CD1c-positive myeloid dendritic cell (primary cell): ENCODE measurements around the gene KIAA1210.

Experiments used
- DNase-seq: peaks from one replicate; pipeline ENCODE4 v3.0.0-alpha.2; 2016; ENCODE audit errors: extremely low spot score

KIAA1210 gene

DNA sequence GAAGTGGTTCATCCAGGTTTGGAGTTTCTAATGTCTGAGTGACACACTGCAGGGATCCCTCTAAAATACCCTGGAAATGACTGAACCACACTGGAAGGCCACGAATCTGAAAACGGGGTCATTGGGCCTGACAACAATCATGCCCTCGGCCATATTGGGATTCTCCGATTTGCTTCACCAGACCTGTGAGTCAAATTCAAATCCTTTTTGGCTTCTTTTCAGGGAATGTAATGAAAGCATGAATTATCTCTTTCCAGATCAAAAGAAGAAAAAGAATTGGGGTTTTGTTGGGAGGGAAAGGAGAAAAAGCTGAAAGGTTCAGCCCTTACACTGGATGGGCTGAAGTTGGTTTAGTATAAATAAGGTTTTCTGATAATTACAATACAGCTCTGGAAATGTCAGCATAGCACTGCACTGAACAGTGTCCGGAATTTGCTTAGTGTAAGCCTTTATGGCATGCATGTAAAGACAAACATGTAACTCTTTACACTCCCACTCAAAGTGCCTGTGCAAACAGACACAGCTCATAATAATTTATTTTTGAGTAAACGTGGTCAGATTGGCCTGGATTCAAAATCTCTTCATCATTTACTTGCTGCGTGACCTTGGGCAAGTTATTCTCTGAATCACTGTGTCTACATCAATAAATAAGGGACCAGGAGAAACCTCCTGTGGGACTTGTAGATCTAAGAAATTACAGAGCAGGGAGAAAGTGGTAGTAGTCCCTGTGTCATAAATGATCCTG lies 33.4 kb downstream of the KIAA1210 start:
- DNase-seq: no peak

DNA sequence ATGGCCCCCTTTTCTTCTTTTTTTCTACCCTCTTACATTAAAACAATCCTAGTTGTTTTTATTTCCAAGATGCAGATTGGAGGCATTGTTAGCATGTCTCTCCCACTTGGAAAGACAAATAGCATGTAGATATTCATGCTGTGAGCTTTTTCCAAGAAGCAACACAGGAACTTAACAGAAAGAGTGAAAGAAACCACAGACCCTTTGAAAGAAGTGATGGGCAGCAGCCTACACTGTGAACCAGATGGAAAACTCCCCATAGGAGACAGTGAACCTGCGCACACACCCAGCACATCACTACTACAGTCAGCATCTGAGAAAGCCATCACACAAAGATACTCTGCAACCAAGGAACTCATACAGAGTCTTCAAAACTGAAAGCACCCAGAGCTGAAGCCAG lies 37.0 kb downstream of the KIAA1210 start:
- no peak for DNase-seq

DNA sequence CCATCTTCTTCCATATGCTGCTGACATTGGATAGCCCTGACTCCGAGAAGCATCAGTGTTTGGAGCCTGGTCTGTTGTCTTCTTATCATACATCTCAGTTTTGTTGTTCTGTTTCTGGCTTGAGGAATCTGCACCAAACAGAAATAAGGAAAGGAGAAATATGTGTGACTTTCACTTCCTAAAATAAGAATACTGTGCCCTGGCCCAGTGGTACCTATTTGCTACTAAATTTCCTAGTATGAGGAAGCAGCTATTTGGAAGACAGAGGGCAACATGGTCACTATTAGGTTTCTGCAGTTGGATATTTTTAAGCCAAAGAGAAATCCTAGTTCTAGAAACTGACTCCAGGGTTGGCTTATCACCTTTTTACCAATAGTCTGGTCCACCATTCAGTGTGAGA lies 38.0 kb downstream of the KIAA1210 start:
- DNase-seq: peak; percentile 42

DNA sequence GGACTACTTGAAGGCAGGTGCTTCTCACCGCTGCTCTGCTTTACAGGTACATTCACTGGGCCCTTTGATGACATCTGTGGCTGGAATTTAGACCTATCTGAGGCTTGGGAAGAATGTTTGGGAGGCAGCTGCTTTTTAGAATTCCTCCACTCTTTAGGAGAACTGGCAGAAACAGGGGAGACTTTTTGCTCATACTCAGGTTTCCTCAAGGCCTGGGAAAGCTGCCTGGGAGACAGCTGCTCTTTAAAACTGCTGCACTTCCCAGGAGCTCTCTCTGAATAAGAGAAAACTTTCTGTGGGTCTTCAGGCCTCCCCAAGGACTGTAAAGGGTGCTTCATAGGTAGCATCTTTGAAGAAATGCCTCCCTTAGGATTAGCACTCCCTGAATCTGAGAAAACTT lies 40.5 kb downstream of the KIAA1210 start:
- DNase-seq: no peak

DNA sequence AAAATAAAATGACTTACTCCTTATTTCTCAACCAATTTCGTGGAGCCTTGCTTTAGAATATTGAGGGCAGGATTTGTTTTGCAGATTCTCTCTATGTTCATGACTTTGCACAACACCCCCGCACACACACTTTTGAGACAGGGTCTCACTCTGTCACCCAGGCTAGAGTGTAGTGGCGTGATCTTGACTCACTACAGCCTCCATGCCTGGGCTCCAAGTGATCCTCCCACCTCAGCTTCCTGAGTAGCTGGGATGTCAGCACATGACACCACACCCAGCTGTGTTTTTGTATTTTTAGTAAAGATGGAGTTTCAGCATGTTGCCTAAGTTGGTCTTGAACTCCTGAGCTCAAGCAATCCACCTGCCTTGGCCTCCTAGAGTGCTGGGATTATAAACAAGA lies 42.8 kb downstream of the KIAA1210 start:
- DNase-seq: no peak

DNA sequence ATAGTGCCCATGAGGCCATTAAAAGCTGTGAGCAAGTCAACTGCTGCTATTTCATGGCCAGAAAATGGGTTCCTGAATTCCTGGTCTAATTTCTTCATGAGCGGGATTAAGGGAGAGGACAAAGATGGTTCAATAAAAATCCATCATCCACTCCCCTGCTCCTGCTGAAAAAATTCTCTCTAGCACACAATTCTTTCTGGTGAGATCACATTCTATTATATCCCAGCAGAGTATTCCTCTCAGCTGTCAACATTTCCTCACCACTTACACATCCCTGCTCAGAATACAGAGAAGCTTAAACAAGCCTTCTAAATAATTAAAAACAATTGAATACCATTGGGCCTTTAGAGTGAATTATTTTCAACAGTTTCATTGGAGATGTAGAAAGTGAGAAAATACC lies 45.3 kb downstream of the KIAA1210 start:
- DNase-seq: no peak

DNA sequence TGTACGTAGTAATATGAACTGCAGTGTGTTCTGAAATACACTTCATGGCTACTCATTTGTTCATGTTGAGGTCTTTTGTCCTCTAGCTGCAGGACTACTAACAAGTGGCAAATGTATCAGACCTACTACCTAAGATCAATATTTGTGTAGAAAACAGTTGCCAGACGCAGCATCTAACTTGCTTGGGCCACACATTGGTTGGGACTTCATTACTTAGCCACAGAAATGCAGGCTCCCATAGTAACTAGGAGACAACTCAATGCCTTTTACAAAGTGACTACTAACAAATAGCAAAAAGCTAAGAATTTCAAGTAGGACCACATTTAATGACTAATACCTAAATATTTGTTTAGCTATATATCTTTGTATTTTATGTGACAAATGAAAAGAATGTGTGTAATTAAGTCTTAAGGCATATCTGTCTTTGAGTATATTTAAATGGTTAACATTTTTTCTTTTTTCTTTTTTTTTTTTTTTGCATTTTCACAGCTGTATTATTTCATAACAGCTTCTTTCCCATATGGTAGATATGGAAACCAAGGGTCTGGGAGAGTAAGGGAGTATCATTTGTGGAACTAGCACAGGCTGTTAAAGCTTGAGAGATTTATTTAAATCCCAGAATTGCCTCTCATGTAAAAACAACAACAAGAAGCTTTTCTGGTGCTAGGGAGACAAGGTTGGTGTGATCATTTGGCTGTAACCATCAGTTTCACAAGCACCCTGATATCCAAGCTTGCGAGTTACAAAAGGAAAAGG lies 52.2 kb downstream of the KIAA1210 start:
- no peak for DNase-seq

DNA sequence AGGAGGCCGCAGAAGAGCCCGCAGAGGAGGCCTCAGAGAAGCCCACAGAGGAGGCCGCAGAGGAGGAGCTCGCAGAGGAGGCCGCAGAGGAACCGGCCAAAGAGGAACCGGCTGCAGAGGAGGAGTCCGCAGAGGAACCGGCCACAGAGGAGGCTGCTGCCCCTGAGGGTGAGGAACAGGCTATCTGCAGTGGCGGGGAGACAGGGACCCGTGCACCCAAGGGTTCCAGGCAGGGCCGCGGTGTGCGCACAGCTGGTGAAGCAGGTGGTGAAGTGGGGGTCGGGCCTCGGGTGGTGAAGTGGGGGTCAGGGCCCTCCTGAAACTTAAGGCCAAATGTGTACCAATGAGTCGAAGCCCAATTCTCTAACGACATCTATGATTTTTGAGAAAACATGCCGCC lies 53.7 kb downstream of the KIAA1210 start:
- no peak for DNase-seq

DNA sequence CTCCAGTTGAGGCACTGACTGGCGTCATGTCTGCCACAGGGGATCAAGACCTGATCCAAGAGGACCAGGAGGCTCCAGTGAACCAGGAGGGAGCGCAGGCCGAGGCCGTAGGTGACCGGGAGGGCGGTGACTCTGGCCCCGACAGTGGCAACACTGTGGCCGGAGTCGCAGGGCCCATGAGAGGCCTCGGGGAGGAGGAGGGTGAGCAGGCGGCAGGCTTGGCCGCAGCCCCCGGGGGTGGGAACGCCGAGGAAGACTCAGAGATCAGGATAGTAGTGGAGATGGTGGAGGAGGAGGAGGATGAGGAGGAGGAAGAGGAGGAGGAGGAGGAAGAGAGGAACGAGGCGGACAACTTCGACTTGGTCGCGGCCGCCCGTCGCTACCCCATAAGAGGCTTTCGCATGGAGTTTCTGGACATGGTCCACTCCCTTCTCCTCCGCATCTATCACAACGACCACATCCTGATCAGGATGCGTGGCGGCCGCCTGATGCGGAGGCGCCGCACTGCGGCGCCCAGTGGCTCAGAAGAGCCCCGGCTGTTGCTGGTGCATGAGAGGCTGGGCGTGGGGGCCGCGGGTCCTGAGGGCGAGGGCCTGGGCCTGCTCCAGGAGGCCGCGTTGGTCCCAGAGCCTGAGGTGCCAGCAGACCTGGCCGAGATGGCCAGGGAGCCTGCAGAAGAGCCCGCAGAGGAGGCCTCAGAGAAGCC lies 54.3 kb downstream of the KIAA1210 start:
- DNase-seq: no peak

DNA sequence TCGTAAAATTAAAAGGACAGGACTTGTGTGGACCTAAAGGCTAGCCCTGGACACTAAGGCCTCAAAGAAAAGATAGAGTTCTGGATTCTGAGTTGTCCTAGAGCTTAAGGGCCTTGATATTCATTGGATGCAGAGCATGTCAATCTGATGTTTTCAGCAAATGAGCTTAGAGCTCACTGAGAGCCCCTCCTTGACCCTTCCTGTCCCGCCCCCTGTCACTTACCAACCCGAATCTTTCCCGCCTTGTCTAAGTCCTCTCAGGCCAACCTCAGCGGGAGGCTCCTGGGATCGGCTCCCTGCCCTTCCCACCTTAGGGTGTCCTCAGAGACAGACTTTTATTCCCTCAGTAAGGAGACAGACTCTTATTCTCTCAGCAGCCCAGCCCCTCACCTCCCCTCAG lies 54.9 kb downstream of the KIAA1210 start, which contains the start of gene CT47C1:
CT47C1 (plus strand) TSS at position 250 of the 400 bp plus-strand sequence. CDS start 233 bp downstream, outside the sequence.
- no peak for DNase-seq

DNA sequence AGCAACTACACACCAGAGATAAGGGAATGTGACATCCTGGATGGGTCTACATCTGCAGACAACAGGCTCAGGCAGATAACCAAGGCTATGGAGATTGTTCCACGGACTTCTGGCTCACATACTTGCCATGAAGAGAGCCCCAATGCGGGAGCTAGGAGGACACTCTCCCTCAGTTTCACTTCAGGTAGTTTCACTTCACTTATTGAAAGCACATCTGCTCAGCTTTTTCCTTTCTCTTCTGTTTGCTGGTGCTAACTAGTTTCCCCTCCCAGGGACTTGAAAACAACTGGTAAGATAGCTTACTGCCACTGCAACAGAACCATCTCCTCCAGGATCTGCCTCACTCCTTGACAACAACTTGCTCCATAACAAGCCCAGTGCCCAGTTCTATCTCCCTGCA lies 56.2 kb downstream of the KIAA1210 start:
- no peak for DNase-seq

DNA sequence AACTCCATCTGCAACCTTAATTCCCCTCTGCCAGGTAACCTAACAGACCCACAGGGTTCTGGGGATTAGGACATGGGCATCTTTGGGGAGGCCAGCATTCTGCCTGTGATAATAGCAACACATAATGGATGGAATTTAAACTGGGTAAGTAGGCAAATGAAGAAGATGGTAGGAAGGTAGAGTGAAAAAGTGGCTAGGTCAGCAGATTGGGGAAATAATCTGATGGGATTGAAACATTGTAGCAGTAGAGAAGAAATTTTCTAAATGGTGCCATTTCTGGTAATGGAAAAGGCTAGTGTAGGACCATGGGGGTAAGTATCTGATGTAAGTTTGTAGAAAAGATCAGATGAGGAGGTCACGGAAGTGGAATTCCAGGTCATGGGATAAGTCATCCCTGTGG lies 57.9 kb downstream of the KIAA1210 start:
- no peak for DNase-seq

DNA sequence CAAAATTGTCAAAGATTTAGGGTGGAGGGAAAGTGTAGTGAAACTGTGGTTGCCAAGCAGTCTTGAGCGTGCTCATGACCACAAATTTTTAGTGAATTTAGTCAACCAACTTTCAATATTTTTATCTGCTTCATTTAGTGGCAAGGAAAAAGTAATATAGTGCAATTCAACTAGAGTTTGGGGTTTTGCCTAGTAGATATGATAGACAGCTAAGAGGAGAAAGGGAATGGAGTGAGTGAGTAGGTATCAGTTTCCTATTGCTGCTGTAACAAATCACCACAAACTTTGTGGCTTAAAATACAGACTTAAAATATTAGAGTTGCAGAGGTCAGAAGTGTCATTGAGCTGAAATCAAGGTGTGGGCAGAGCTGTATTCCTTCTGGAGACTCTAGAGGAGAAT lies 58.5 kb downstream of the KIAA1210 start:
- no peak for DNase-seq

DNA sequence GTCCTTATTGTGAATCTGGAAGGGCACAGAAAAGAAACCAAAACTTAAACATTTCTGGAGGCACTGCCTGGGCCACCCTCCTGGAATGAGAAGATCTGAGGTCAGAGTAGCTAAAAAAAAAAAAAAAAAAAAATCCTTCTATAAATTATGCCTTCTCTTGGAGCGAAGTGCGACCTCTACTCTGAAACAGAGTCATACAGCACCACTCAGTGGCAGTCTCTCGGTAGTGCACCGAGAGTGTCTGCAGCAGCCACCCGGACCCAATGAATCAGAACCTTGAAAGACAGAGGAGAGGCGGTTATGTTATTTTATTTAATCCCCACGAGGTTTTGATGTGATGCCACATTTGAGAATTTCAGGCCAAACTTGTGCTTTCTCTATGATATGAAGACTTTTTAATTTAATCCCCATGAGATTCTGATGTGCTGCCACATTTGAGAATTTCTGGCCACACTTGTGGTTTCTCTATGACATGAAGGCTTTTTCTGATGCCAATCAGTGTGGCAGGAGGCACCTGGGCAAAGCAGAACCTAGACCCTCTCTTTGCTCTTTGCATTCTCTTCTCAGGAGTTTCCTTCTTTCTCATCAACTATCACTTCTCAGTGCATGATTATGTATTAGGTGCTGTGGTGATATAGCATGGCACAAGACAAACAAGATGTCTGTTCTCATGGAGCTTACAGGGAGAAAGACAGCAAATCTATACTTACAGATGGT lies 60.4 kb downstream of the KIAA1210 start:
- peak; percentile 56 for DNase-seq

DNA sequence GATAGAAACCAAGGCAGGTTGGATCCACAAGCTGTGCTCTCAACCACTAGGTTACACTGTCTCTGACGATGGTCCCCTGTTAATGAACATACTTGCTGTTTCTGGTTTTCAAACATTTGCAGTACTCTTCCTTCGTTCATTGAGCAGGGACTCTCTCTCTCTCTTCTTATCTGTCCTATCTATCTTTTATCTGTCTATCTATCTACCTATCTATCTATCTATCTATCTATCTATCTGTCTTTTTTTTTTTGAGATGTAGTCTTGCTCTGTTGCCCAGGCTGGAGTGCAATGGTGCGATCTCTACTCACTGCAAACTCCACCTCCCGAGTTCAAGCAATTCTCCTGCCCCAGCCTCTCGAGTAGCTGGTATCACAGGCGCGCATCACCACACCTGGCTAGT lies 64.2 kb downstream of the KIAA1210 start:
- no peak for DNase-seq

DNA sequence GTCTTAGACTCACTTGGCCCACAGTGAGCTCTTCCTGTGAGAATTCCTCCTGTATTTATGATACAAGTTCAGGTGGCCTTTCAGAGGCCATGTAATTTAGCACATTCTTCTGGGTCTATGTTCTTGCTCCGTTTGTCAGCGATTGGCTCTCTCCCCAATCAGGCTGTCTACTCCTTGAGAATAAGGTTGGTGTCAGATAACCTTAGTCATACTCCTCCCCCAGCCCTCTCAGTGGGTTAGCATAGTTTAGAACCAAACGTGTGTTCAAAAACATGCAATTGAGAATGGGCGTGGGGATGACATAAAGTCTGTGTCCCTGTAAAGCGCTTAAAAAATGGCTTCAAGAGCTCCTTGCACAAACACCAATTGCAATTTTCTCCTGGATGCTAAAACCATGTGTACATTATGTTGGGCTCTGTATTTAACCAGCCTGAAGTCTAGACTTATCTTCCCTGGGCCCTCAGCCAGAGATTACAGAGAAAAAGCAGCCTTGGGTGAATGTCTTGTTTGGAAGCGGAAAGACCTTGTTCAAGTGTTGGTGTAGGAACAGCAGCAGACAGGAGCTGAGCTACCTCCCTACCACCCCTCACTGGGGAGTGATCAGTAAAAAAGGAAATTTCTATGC lies 64.8 kb downstream of the KIAA1210 start:
- no peak for DNase-seq

DNA sequence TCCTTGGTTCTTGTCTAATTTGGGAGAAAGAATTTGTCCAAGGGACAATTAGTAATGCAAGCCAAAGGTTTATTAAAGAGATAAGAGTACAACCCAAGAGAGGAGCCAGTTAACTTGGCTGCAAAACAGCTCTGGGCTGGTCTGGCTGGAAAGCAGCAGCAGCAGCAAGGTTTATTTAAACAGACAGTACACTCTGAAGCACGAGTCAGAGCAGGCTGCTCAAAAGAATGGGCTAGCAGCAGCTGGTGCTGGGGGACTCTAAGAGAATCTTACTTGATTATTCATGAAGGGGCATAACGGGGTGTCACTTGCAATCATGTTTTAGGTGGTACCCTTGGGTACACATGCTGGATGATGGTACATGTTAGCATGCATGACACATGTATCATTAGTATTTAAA lies 71.9 kb downstream of the KIAA1210 start:
- DNase-seq: no peak

DNA sequence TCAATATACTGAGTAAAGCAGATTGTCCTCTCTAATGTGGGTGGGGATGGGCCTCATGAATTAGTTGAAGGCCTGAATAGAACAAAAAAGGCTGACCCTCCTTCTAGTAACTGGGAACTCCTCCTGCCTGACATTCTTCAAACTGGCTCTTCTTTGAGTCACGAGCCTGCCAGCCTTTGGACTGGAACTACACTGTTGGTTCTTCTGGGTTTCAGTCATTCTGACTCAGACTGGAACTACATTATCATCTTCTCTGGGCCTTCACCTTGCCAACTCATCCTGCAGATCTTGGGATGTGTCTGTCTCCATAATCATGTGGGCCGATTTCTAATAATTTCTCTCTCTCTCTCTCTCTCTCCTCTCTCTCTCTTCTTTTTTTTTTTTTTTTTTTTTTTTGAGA lies 81.7 kb downstream of the KIAA1210 start:
- no peak for DNase-seq

DNA sequence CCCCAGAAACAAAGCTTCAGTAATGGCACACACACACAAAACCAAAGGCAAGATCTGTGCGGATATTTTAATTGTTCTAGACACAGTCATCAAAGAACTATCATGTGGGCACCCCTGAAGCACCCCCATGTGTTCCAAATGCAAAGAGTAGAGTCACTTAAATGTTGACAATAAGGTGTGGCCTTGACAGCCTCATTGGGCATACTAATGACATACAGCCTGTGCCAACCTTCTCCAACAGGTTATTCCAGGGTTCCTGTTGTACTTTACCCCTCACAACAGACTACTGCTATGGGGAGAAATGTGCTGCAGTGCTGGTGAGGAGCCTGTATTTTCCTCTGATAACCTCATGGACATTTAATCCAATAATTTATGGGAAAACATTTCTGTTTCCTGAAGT lies 84.6 kb downstream of the KIAA1210 start:
- DNase-seq: no peak

DNA sequence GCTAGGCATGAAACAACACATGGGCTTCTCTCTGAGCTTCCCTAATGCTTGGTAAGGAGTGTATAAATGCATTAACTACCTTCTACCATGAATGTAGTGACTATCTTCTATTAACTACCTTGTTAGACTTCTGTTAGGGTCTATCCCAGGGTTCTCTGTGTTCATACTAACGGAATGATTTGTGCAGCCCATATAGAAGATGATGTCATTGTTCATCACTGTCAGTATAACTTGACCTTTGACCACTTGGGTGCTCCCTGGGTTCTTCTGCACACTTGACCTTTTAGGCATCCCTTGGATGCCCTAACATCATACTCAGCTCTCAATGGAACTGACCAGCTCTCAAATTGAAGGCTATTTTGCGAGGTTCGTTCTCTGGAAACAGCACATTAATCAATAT lies 85.6 kb downstream of the KIAA1210 start:
- DNase-seq: no peak

DNA sequence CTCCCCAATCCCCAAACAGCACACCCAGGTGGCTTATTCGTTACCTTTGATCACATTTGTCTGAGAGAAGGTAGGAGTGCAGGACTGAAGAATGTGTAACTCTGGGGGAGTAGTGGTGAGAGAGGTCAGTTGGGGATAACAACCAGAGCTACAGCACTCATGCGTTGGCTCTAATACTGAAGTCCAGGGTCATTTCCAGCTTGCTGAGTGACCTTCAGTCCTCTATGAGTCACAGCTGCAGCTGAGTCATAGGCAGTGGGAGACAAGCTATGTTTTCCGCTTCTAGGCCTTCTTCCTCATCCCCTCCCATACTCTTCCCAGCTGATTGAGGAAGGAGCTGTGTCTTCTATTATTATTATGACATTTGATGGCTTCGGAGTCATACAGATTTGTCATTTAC lies 86.4 kb downstream of the KIAA1210 start:
- DNase-seq: peak; percentile 80

DNA sequence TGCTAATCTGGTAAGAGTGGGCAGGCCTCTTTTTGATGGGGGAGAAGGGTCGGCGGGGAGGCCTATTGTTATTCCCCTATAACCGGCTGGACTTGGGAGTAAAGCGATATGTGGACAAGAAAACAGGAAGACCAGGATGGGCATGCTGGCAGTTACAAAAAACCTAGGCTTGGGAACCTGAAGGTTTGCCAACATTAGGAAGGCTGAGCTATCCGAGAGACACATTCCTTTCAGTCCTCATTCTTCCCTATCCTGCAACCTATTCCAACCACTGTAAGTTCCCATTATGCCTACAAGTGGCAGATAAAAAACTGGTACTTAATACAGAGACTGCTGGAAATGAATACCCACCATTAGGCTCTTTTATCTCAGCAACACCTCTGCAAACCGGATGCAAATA lies 87.2 kb downstream of the KIAA1210 start:
- DNase-seq: no peak
